ENCODE results near the gene GCSAM. TPM values are rescaled to one million over a fixed set of nuclear protein-coding genes. Genes with fewer than 3 reads are reported as not detected.

The GCSAM gene
- total RNA-seq, 1 donor from 2014 or later, result not detected

DNA sequence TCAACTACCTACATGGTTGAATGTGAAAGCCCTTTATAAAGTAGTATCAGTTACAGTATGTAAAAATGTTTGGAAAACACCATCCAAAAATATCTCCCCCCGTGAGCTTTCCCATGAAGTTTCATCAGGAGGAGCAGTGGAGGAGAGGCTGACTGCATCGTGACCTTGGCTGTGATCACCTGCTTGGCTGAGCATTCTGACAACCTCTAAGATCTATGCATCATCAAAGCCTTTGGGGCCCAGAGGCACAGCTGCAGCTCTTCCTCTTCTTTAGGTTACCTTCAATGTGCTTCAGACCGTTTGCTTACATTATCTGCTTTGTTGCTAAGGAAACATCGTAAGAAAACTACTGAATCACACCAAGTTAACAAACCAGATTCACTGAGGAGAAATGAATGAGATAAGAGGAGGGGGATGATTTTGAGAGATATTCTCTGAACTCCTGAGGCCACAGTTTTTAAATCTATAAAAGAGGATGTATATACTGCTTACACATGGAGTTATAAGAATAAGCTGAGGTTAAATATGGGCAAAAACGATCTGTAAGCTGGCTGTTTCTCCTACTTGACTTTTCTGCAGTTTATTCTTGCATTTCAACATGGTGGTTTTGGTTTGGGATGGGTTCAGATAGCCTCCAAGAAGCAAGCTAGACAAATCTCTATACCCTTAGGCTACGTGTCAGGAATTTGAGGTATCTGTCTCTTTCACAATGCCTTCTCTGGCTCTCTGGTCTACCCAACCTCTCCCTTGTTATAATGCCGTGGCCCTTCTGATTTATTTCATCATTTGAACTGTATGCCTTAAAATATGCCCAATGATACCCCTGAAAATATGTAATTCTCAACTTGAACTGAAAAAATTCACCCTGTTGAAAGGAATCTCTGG, 4.0 kb downstream of the GCSAM start:
- no peak for DNase-seq

- DNase-seq, result no peak
These were observed 5.2 kb downstream of the GCSAM start for GRCh38 chr3:112127522-112128494.

GRCh38 chr3:112126511-112126911, 6.5 kb downstream of the GCSAM start:
- DNase-seq, result no peak

- DNase-seq, result no peak
These were observed 8.0 kb downstream of the GCSAM start for GRCh38 chr3:112124907-112125607.

GRCh38 chr3:112123548-112123947, 9.5 kb downstream of the GCSAM start:
- no peak for DNase-seq

DNA sequence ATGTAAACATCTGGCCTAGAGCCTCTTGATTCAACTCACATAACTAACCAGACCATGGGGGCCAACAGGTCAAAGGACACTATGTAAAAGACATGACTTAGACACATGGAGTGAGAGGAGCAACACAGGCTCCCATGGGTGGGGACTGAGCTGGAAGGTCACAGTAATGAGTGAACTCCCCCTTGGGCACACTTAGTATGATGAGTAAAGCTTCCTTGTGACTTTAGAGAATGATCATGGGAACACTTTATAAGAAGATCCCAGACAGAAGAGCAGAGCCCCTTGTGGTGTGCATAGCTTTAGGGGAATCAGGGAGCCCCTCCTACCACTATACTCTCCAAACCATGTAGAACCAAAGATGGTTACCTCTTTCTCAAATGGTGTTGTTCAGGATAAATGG, 10.2 kb downstream of the GCSAM start:
- DNase-seq, result no peak

DNA sequence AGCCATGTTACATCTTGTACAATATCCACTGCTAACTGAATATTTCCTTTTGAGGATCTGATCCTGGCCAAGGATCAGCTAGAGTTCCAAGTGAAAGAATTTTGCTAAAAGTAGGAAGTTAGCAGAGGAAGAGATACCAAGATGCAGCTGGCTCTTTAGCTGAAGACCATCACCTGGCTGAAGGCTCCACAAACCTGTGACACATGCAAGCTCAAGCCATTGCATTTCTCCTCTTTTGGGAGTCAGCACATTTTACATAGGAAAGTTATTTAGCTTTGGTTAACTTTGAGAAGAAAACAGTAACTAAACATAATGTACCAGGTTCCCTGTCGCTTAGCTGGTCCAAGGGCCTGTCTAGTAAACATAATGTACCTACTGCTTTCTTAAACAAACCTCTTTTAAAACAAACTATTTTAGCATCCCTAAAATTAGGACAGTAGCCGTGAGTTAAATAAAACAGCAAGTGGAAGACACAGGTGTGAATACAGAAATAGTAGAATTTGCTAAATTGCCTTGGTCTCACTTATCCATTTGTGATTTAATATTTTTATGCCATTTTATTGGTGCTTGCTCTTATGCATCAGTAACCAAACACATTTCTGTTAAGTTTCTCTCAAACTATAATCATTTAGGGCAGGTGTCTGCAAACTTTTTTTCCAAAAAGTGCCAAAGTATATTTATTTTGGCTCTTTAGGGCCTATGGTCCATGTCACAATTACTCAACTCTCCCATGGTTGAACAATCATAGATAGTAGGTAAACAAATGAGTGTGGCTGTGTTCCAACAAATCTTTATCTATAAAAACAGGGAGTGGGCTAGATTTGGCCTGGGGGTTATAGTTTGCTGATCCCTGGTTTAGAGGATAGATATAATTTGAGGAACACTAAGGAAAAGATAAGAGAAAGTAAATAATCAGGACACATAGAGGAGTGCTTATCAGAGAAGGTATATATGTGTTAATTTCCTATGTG, 11.2 kb downstream of the GCSAM start:
- DNase-seq, result no peak

GRCh38 chr3:112119962-112120836, 12.8 kb downstream of the GCSAM start:
- DNase-seq, result no peak

- no peak for DNase-seq
These were observed 15.0 kb downstream of the GCSAM start for GRCh38 chr3:112117841-112118571.

DNA sequence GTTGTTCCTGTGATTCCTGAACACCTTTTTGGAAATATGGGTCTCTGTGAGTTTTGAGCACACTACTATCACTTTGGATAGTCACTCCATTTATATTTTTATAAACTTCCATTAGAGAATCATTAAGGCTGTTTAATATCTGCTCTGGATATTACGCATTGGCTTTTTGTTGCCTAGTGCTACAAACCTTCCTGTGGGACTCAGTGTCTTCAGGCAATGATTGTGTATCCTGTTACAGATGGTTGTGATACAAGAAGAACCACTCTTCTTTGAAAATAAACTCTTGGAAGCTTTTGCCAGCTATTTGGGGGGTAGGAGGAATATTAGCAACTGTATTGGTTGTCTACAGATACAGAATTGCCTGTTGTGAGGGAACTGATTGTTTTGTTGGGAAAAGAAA, 15.6 kb downstream of the GCSAM start:
- DNase-seq, result no peak

DNA sequence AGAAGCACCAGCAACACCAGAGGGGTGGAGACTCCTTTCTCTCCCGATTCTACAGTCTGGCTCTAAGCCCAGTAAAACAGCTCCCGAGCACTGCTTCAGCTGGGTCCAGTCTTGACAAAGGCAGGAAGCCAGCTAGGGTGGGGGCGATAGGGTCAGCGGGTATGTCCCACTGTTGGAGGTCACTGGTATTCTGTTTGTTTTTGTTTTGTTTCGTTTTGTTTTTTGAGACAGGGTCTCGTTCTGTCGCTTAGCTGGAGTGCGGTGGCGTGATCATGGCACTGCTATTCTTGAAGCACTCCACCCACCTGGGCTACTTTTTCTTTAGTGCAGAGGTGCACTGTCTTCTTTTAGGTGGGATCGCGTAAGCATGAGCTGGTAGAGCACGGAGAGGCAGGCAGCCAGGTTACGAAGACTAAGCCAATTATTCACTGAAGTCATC, 16.3 kb downstream of the GCSAM start:
- DNase-seq, result peak; percentile 62

GRCh38 chr3:112115806-112116383, 17.2 kb downstream of the GCSAM start:
- no peak for DNase-seq

- no peak for DNase-seq
These were observed 17.8 kb downstream of the GCSAM start for GRCh38 chr3:112115161-112115739.

DNA sequence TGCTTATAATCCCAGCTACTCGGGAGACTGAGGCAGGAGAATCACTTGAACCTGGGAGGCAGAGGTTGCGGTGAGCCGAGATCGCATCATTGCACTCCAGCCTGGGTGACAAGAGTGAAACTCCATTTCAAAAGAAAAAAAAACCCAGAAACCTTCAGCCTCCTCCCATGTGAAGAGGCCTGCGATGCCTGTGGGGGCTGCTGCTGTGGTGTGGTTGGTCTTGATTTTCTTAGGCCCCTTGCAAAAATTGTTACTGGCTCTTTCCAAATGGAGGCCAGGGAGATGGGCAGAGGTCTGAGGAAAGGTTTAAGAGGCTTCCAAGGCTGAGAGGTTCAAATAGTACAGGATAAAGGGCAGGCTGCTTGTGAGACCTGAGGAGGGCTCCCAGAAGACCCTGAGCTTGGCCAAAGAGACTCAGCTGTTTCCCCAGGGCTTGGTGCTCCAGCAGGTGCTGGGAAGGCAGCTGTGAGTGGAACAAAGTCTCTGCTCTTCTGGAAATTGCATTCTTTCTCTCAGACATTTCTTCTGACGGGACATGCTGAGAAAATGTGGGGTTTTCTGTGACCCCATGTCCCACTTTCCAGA, 18.4 kb downstream of the GCSAM start:
- DNase-seq, result no peak

GRCh38 chr3:112111785-112112402, 21.2 kb downstream of the GCSAM start:
- DNase-seq, result peak; percentile 84

GRCh38 chr3:112109322-112109721, 23.7 kb downstream of the GCSAM start:
- DNase-seq, result no peak

- no peak for DNase-seq
These were observed 28.3 kb downstream of the GCSAM start for GRCh38 chr3:112104774-112105173.

DNA sequence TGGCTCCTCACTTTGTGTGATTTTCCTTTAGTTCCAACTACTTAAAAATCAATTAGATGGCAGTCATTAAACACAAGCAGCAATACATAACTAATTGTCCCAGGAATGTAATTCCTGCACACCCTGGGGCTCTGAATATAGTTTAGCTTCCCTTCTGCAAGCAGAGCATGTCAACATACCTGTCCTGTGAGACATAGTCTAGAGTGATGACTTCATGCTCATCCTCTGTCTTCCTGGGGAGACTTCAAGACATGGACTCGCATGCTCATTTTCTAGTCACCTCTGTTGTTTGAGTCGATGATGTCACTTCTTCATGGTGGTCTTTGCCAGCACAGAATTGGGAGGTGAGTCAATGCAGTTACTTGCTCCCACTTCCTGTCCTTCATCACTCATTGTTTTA, 31.1 kb downstream of the GCSAM start:
- peak; percentile 60 for DNase-seq

Measured in dermis blood vessel endothelial cell (primary cell).